ENCODE results near the gene PKNOX2. TPM values are rescaled to one million over a fixed set of nuclear protein-coding genes. Genes with fewer than 3 reads are reported as not detected.
A peak's percentile ranks its signal among the peaks of the same experiment; 100 is the strongest.

Gene PKNOX2
- total RNA-seq, 3 donors from 2014 or later (not counting 1 experiment from before 2014, with no cell fraction given): not detected

DNA sequence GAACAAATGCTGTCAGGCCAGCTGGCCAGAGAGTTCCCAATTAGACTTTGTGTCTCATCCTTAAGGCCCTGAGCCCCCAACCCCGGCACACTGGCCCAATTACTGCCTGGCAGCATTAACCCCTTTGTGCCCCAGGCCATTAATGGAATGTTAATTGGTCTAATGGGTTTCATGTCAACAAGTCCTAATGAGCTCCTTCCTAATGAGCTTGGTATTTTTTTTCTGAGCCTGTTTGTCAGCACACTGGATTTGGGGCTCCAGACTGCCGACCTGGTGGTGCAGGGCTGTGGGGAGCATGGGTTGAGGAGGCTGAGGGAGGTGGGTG lies 182.7 kb downstream of the PKNOX2 start:
- Mint-ChIP-seq H3K4me1 (peaks cover 0 to 5% of the 10 kb centered on the region in 2 donors), H3K9me3 (no peaks in the 10 kb centered on the region), H3K4me3 (no peak overlapping the region), H3K27me3 (ENCODE audit: low read depth in 2 of 2) (peaks cover 11 to 18% of the 10 kb centered on the region in 2 donors), H3K27ac (no peak overlapping the region), H3K36me3 (no peaks in the 10 kb centered on the region)
- Histone ChIP-seq H3K36me3 (ENCODE audit: control insufficient read depth, insufficient read depth, low read length) (no peaks in the 10 kb centered on the region), H3K4me3 (ENCODE audit: low read length) (no peak overlapping the region), H3K4me1 (ENCODE audit: control insufficient read depth, insufficient read depth, low read length) (no peaks in the 10 kb centered on the region), H3K27ac (ENCODE audit: low read length) (no peak overlapping the region), H3K27me3 (ENCODE audit: control insufficient read depth, insufficient read depth, low read length) (no peaks in the 10 kb centered on the region), H3K9me3 (ENCODE audit: control insufficient read depth, insufficient read depth, low read length) (no peaks in the 10 kb centered on the region)
- 83% methylated on average over 2 of the region's 2 CpGs for WGBS (ENCODE audit: insufficient coverage)
- intact Hi-C loops (cut with micrococcal nuclease): loop anchor here (5.0 kb wide), 1 partner anchor 255 kb away; no protein-coding TSS in a partner anchor
- no peak for TF ChIP-seq CTCF (IDR thresholded peaks at IDR 0.05)
- ATAC-seq: no peak
- DNase-seq: no peak

DNA sequence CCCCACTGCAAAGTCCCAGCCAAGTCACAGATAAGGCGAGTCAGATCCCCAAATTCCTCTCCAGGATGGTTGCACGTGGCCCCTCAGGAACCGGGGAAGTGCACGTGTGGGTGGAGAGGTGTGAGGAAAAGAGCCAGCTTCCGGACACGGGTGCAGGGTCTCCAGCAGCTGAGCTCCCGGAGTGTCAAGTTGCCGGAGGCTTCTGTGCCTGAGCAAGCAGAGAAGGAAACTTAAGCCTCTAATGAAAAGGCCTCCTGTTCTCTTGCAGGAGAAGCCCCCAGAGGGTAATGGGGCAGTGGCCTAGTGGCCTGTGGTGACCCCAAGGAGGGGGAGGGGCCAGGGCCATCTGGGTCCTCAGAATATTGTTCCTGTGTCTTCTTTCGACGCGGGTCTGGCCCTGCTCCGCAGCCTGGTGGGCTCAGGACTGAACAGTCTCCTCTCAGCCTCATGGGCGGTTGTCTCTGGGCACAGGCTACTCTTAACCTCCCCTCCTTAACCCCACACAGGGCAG lies 183.6 kb downstream of the PKNOX2 start:
- WGBS (ENCODE audit: insufficient coverage): 76% methylated on average over 13 of the region's 13 CpGs

GRCh38 chr11:125348674-125349309 lies 184.2 kb downstream of the PKNOX2 start:
- H3K4me3 Mint-ChIP-seq: peak overlapping the region; percentile 25
- 25% methylated on average over 9 of the region's 9 CpGs for WGBS (ENCODE audit: insufficient coverage)
- Histone ChIP-seq H3K27ac (ENCODE audit: low read length) (no peak overlapping the region), H3K4me3 (ENCODE audit: low read length) (no peak overlapping the region), H3K4me1 (ENCODE audit: control insufficient read depth, insufficient read depth, low read length) (no peaks in the 10 kb centered on the region), H3K27me3 (ENCODE audit: control insufficient read depth, insufficient read depth, low read length) (no peaks in the 10 kb centered on the region), H3K9me3 (ENCODE audit: control insufficient read depth, insufficient read depth, low read length) (no peaks in the 10 kb centered on the region), H3K36me3 (ENCODE audit: control insufficient read depth, insufficient read depth, low read length) (no peaks in the 10 kb centered on the region)
- TF ChIP-seq CTCF (IDR thresholded peaks at IDR 0.05): peak; percentile 73
- H3K27ac Mint-ChIP-seq: no peak overlapping the region
- ATAC-seq (peak in 2 of 3 donors; percentile 55 to 73), DNase-seq (peak; percentile 25 to 54)
- peaks cover 11 to 26% of the 10 kb centered on the region in 2 donors for H3K27me3 Mint-ChIP-seq (ENCODE audit: low read depth in 2 of 2)
- intact Hi-C loops (cut with micrococcal nuclease): loop anchor here (2.0 to 5.0 kb wide), 2 partner anchors 256 to 386 kb away; no protein-coding TSS in a partner anchor
- no peaks in the 10 kb centered on the region for H3K36me3 Mint-ChIP-seq
- H3K4me1 Mint-ChIP-seq: peaks cover 0 to 5% of the 10 kb centered on the region in 2 donors
- no peaks in the 10 kb centered on the region for H3K9me3 Mint-ChIP-seq

More for the DNA sequence above, 183.6 kb downstream of the PKNOX2 start:
- no peak for ATAC-seq
- DNase-seq: no peak
- no peaks in the 10 kb centered on the region for H3K36me3 Mint-ChIP-seq
- Histone ChIP-seq H3K36me3 (ENCODE audit: control insufficient read depth, insufficient read depth, low read length) (no peaks in the 10 kb centered on the region), H3K9me3 (ENCODE audit: control insufficient read depth, insufficient read depth, low read length) (no peaks in the 10 kb centered on the region), H3K4me3 (ENCODE audit: low read length) (no peak overlapping the region), H3K27ac (ENCODE audit: low read length) (no peak overlapping the region), H3K27me3 (ENCODE audit: control insufficient read depth, insufficient read depth, low read length) (no peaks in the 10 kb centered on the region), H3K4me1 (ENCODE audit: control insufficient read depth, insufficient read depth, low read length) (no peaks in the 10 kb centered on the region)
- no peak overlapping the region for H3K27ac Mint-ChIP-seq
- no peak overlapping the region for H3K4me3 Mint-ChIP-seq
- TF ChIP-seq CTCF (IDR thresholded peaks at IDR 0.05): no peak
- H3K4me1 Mint-ChIP-seq: peaks cover 0 to 5% of the 10 kb centered on the region in 2 donors
- H3K27me3 Mint-ChIP-seq (ENCODE audit: low read depth in 2 of 2): peaks cover 11 to 26% of the 10 kb centered on the region in 2 donors
- no peaks in the 10 kb centered on the region for H3K9me3 Mint-ChIP-seq
- intact Hi-C loops (cut with micrococcal nuclease): loop anchor here (2.0 to 5.0 kb wide), 2 partner anchors 256 to 385 kb away; no protein-coding TSS in a partner anchor

All from natural killer cell (primary cell).